Peyer's patch (tissue), 4 donors: Measurements from ENCODE around the gene RAB40A.

Experiments used
- CTCF ChIP-seq, 6 experiments: fragments of 450-650 bp in 4 of 6; fragments of 200-600 bp in 2 of 6; sonication (generic) in 1 of 6; IDR thresholded peaks; one replicate each; pipeline ENCODE4 v1.5.1; 2017 to 2019; ENCODE audit warnings: antibody characterized with exemption in 6 of 6, mild to moderate bottlenecking in 3 of 6, moderate library complexity in 1 of 6
- POLR2A ChIP-seq, 2 donors: fragments of 450-650 bp; IDR thresholded peaks; one replicate each; pipeline ENCODE4 v1.5.1; 2017; ENCODE audit warnings: antibody characterized with exemption in 2 of 2, mild to moderate bottlenecking in 2 of 2, moderate library complexity in 2 of 2

- TF ChIP-seq POLR2A (IDR thresholded peaks at IDR 0.05) (no peak), CTCF (IDR thresholded peaks at IDR 0.05) (peak; percentile 37 to 81 (median 65))
These were observed 14.4 kb upstream of the RAB40A start for GRCh38 chrX:103533511-103534216.
